K562 (cell line): Measurements from ENCODE around the gene PIK3R1. TPM values are rescaled to one million over a fixed set of nuclear protein-coding genes. Genes with fewer than 3 reads are reported as not detected.
A peak's percentile ranks its signal among the peaks of the same experiment; 100 is the strongest.

ENCODE experiments used
- ATAC-seq: fragments of 200-7000 bp; cut with Tn5 transposase; 3 replicates; pipeline ENCODE4 v1.9.1; 2020; ENCODE audit warnings: moderate library complexity
- BruUV-seq: library from RNA; stranded (reverse); fragments of 400-500 nt; replicated peaks from 2 replicates; lab custom pipeline; 2021; lab: Mats Ljungman, UMichigan
- CTCF ChIA-PET: fragments of 300-600 bp; formaldehyde crosslinking; extraction: SDS; loops from one replicate; lab custom pipeline; 2021; ENCODE audit warnings: low intra/inter-chr PET ratio; lab: Yijun Ruan, JAX
- POLR2A ChIA-PET: fragments of 300-600, 350-650 bp; sonication (Branson Sonifier 250); formaldehyde crosslinking; extraction: SDS; loops from one replicate; lab custom pipeline; 2021; ENCODE audit warnings: antibody characterized with exemption, inconsistent platforms; lab: Yijun Ruan, JAX
- DNase-seq, 4 experiments: peaks; one replicate each; pipeline versions ENCODE4 v3.0.0 to v3.0.0-alpha.2; 2011 to 2018; ENCODE audit warnings: low spot score in 3 of 4, mixed read lengths in 3 of 4; ENCODE audit errors: extremely low read depth in 1 of 4
- FAIRE-seq: peaks from 2 replicates; lab custom pipeline; 2011; peaks lifted over from hg19 to GRCh38; lab: Jason Lieb, UNC
- H2AFZ ChIP-seq: 2 replicates; pipeline ENCODE4 v1.6.0; 2011; ENCODE audit warnings: low read depth, low read length, control low read depth, inconsistent platforms
- H3K27ac ChIP-seq: fragments of 200-600 bp; 3 replicates; pipeline ENCODE4 v1.8.0; 2011; ENCODE audit warnings: low read depth, mild to moderate bottlenecking, control low read depth, inconsistent platforms, low read length, moderate library complexity, mixed read lengths; ENCODE audit errors: extremely low read depth
- H3K27me3 ChIP-seq, 2 experiments: fragments of 300-600 bp in 1 of 2; 2 replicates in 1 of 2; 3 replicates in 1 of 2; pipeline versions ENCODE4 v1.6.0 to v1.8.0; 2011; ENCODE audit warnings: inconsistent platforms in 2 of 2, low read length in 2 of 2, mild to moderate bottlenecking in 1 of 2, mixed read lengths in 1 of 2, moderate library complexity in 1 of 2; ENCODE audit not compliant: control insufficient read depth in 2 of 2, insufficient read depth in 2 of 2
- H3K36me3 ChIP-seq: fragments of 300-600 bp; 3 replicates; pipeline ENCODE4 v1.8.0; 2011; ENCODE audit warnings: mild to moderate bottlenecking, low read length, inconsistent platforms; ENCODE audit not compliant: control insufficient read depth, insufficient read depth
- H3K4me1 ChIP-seq, 2 experiments: fragments of 200-600 bp in 1 of 2; replicated peaks in 1 of 2; 2 replicates in 1 of 2; 3 replicates in 1 of 2; pipeline versions ENCODE4 v1.5.1 to v1.8.0; 2011; ENCODE audit warnings: inconsistent platforms in 2 of 2, low read length in 2 of 2, mild to moderate bottlenecking in 1 of 2, mixed read lengths in 1 of 2, moderate library complexity in 1 of 2; ENCODE audit not compliant: control insufficient read depth in 2 of 2, insufficient read depth in 2 of 2
- H3K4me2 ChIP-seq: 2 replicates; pipeline ENCODE4 v1.6.1; 2011; ENCODE audit warnings: low read length, control low read depth, inconsistent platforms, mixed read lengths; ENCODE audit not compliant: insufficient read depth
- H3K4me3 ChIP-seq: fragments of 200-600 bp; sonication (generic), shearing (Covaris generic); 2 replicates; pipeline ENCODE4 v1.5.1; 2016; ENCODE audit warnings: control low read depth, inconsistent platforms
- H3K79me2 ChIP-seq: fragments of 200-600 bp; 3 replicates; pipeline ENCODE4 v1.8.0; 2011; ENCODE audit warnings: low read length, inconsistent platforms; ENCODE audit not compliant: control insufficient read depth, insufficient read depth
- H3K9ac ChIP-seq, 2 experiments: 2 replicates each; pipeline versions ENCODE4 v1.6.0 to v1.6.1; 2011; ENCODE audit warnings: low read depth in 2 of 2, low read length in 2 of 2, control low read depth in 1 of 2, inconsistent platforms in 1 of 2, mild to moderate bottlenecking in 1 of 2, mixed read lengths in 1 of 2; ENCODE audit not compliant: insufficient read depth in 1 of 2
- H3K9me1 ChIP-seq: one replicate; pipeline ENCODE4 v1.6.0; 2011; ENCODE audit warnings: inconsistent platforms, mild to moderate bottlenecking, low read length, moderate library complexity; ENCODE audit not compliant: control insufficient read depth, insufficient read depth
- H3K9me3 ChIP-seq: replicated peaks from 2 replicates; pipeline ENCODE4 v1.5.1; 2011; ENCODE audit warnings: low read depth, low read length, inconsistent platforms; ENCODE audit not compliant: control insufficient read depth, insufficient read depth
- H4K20me1 ChIP-seq: replicated peaks from 2 replicates; pipeline ENCODE4 v1.6.1; 2011; ENCODE audit warnings: low read length, inconsistent platforms, mixed read lengths; ENCODE audit not compliant: control insufficient read depth, insufficient read depth
- ARHGAP35 ChIP-seq: fragments of 450-650 bp; IDR thresholded peaks from 2 replicates; pipeline ENCODE4 v1.6.1; 2018; ENCODE audit not compliant: partially characterized antibody
- CEBPB ChIP-seq: fragments of 450-650 bp; IDR thresholded peaks from 2 replicates; pipeline ENCODE4 v1.6.1; 2016; ENCODE audit warnings: missing genetic modification characterization, missing compliant biosample characterization
- CEBPG ChIP-seq, 3 experiments: fragments of 200-800 bp in 1 of 3; sonication (Bioruptor generic) in 1 of 3; sonication (generic) in 1 of 3; formaldehyde crosslinking in 1 of 3; IDR thresholded peaks in 2 of 3; conservative IDR thresholded peaks in 1 of 3; 2 replicates each; pipeline versions ENCODE4 v1.6.1 to v1.8.0; 2016 to 2022; ENCODE audit warnings: missing compliant biosample characterization in 2 of 3, missing genetic modification characterization in 2 of 3, mild to moderate bottlenecking in 1 of 3, missing genetic modification reagents in 1 of 3
- CREB1 ChIP-seq, 2 experiments: sonication (generic) in 1 of 2; formaldehyde crosslinking in 1 of 2; IDR thresholded peaks; 2 replicates each; pipeline versions ENCODE4 v1.6.1 to v1.8.0; 2012 to 2022; ENCODE audit warnings: inconsistent platforms in 1 of 2, mild to moderate bottlenecking in 1 of 2, missing genetic modification reagents in 1 of 2, moderate library complexity in 1 of 2
- GTF2E2 ChIP-seq: fragments of 200-800 bp; sonication (Bioruptor generic); IDR thresholded peaks from 2 replicates; pipeline ENCODE4 v1.6.1; 2016; ENCODE audit warnings: missing genetic modification characterization, missing compliant biosample characterization
- HDAC6 ChIP-seq: IDR thresholded peaks from 2 replicates; pipeline ENCODE4 v1.6.1; 2012; ENCODE audit warnings: low read depth, mild to moderate bottlenecking, control low read depth, inconsistent platforms, low read length, moderate library complexity
- JUNB ChIP-seq: fragments of 450-650 bp; formaldehyde crosslinking; conservative IDR thresholded peaks from 2 replicates; pipeline ENCODE4 v1.4.0; 2020; ENCODE audit warnings: mild to moderate bottlenecking
- MCM3 ChIP-seq: fragments of 450-650 bp; IDR thresholded peaks from 2 replicates; pipeline ENCODE4 v1.6.1; 2016
- PHB ChIP-seq: fragments of 250-450 bp; sonication (Bioruptor Pico); IDR thresholded peaks from 2 replicates; pipeline ENCODE4 v1.5.0; 2021
- POLR3G ChIP-seq: IDR thresholded peaks from 2 replicates; pipeline ENCODE4 v1.6.1; 2011; ENCODE audit not compliant: insufficient read length, insufficient replicate concordance; ENCODE audit errors: extremely low read depth
- RBM14 ChIP-seq: fragments of 200-400 bp; formaldehyde crosslinking; IDR thresholded peaks from 2 replicates; pipeline ENCODE4 v1.6.1; 2018; ENCODE audit warnings: low read depth, mild to moderate bottlenecking, low read length, moderate library complexity, borderline replicate concordance; ENCODE audit not compliant: insufficient read depth
- SMARCB1 ChIP-seq: IDR thresholded peaks from 2 replicates; pipeline ENCODE4 v1.6.1; 2011; ENCODE audit warnings: improper control_type of control experiment, low read depth; ENCODE audit not compliant: insufficient read length
- ZNF165 ChIP-seq: fragments of 250-450 bp; sonication (Bioruptor Pico); IDR thresholded peaks from 2 replicates; pipeline ENCODE4 v1.4.0; 2020; ENCODE audit warnings: borderline replicate concordance
- ZNF217 ChIP-seq: sonication (generic); formaldehyde crosslinking; IDR thresholded peaks from 2 replicates; pipeline ENCODE4 v1.8.0; 2022; ENCODE audit warnings: mild to moderate bottlenecking, missing genetic modification reagents
- ZNF507 ChIP-seq: conservative IDR thresholded peaks from 2 replicates; pipeline ENCODE4 v1.6.1; 2017; ENCODE audit warnings: missing genetic modification characterization, missing compliant biosample characterization
- ZNF778 ChIP-seq: fragments of 450-650 bp; formaldehyde crosslinking; IDR thresholded peaks from 2 replicates; pipeline ENCODE4 v1.4.0; 2020; ENCODE audit warnings: mild to moderate bottlenecking, moderate library complexity
- WGBS: fragments of 100-300 bp; shearing (Covaris generic); methylation state at CpG from one replicate; pipeline ENCODE4 v1.1.6; 2016; ENCODE audit warnings: low coverage, mixed read lengths; ENCODE audit not compliant: insufficient coverage; ENCODE audit errors: missing lambda C conversion rate; 5-methylcytosine and 5-hydroxymethylcytosine counted together
- in situ Hi-C: fragments of 300-500 bp; cut with MboI; formaldehyde crosslinking; loops from 4 replicates; pipeline ENCODE4 v1.15.0; 2018; ENCODE audit warnings: inconsistent platforms, mixed read lengths
- intact Hi-C: fragments of 100-400 bp; cut with micrococcal nuclease; formaldehyde crosslinking; loops from 2 replicates; pipeline ENCODE4 v1.14.2; 2022
- polyA plus RNA-seq, 8 experiments: library from polyadenylated mRNA; depleted of rRNA in 4 of 8; stranded (reverse) in 5 of 8; unstranded in 3 of 8; fragments of >200 nt; fragmentation: Nextera tagmentation in 2 of 8; fragmentation: Illumina TruSeq in 1 of 8; extraction: Ambion mirVana in 2 of 8; extraction: Trizol in 1 of 8; gene quantifications; 2 replicates each; pipeline versions ENCODE4 v1.2.1 to v1.2.3, GENCODE V29; 2011 to 2014; ENCODE audit warnings: inconsistent platforms in 1 of 8, missing spikeins in 1 of 8
- total RNA-seq, 7 experiments: library from RNA; depleted of rRNA in 6 of 7; stranded (reverse); fragments of >200 nt in 6 of 7; fragmentation: Illumina TruSeq in 2 of 7; extraction: Trizol in 2 of 7; gene quantifications; 2 replicates each; pipeline versions ENCODE4 v1.2.1 to v1.2.3, GENCODE V29; 2011 to 2021; ENCODE audit warnings: low replicate concordance in 1 of 7
- TF ChIP-seq, protein P1 (sequence below): sonication (generic); formaldehyde crosslinking; IDR thresholded peaks from 2 replicates; pipeline ENCODE4 v1.8.0; 2022; ENCODE audit warnings: missing genetic modification reagents, mild to moderate bottlenecking, borderline replicate concordance

PIK3R1 gene
- total and polyA plus RNA-seq, 9 of the 15 experiments (the other 6 are each of a cell fraction or from before 2014, with no cell fraction given), result 1.1 to 9.7 (median 4.8) TPM

DNA sequence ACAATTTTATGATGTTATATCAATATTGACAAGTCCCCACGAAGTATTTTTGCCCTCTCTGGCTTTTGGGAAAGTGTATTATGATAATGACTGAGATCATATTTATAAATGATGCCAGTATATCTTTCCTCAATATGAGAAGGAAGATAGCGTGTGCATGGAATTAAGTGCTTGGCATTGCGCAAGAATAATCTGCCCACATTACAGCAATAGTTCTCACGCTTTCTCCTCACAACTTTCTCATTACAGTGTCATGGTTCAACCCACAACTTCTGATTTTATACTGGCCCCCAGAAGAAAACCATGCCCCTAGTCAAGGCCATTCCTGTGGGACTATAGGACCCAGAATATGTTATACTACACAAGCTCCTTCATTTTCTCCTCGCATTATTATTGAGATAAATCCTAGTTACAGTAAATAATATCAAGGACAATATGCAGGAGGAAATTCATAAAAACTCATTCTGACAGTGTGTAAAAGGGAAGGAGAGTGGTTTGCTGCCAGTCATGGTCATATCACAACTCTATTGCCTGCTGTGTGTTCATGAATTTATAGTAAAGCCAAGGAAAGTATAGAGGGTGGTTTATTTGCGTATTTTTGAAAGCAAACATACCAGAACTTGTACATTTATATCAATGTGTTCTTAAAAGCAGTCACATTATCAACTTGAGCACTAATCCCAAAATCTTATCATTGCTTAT, 114.1 kb downstream of the PIK3R1 start:
- intact Hi-C loops, result no loop called here
- ATAC-seq (no peak), FAIRE-seq (no peak), DNase-seq (no peak)
- H2AFZ ChIP-seq, result no peak overlapping the region
- no peaks in the 10 kb centered on the region for H3K79me2 ChIP-seq
- peaks cover 6 to 25% of the 10 kb centered on the region in 2 experiments; a peak in 3 of 5 replicates for H3K4me1 ChIP-seq
- 56% methylated on average over 6 of the region's 6 CpGs for WGBS
- CTCF ChIA-PET, result no interaction called here
- H3K27ac ChIP-seq, result no peak overlapping the region
- BruUV-seq, result no TSS peak
- in situ Hi-C loops, result no loop called here
- POLR2A ChIA-PET, result interaction anchor here (1.2 to 1.5 kb wide), 2 partner anchors 13 to 15 kb away, joined by 3 to 4 read pairs; no protein-coding TSS in a partner anchor
- H4K20me1 ChIP-seq, result no peaks in the 10 kb centered on the region
- no peaks in the 10 kb centered on the region for H3K9me3 ChIP-seq
- H3K27me3 ChIP-seq, result no peaks in the 10 kb centered on the region
- no peaks in the 10 kb centered on the region for H3K9me1 ChIP-seq
- H3K4me3 ChIP-seq, result no peak overlapping the region
- no peak overlapping the region for H3K9ac ChIP-seq
- no peak overlapping the region for H3K4me2 ChIP-seq
- no peak for TF ChIP-seq ZNF217 (CRISPR knock-in tag)
- TF ChIP-seq, protein P1, sequence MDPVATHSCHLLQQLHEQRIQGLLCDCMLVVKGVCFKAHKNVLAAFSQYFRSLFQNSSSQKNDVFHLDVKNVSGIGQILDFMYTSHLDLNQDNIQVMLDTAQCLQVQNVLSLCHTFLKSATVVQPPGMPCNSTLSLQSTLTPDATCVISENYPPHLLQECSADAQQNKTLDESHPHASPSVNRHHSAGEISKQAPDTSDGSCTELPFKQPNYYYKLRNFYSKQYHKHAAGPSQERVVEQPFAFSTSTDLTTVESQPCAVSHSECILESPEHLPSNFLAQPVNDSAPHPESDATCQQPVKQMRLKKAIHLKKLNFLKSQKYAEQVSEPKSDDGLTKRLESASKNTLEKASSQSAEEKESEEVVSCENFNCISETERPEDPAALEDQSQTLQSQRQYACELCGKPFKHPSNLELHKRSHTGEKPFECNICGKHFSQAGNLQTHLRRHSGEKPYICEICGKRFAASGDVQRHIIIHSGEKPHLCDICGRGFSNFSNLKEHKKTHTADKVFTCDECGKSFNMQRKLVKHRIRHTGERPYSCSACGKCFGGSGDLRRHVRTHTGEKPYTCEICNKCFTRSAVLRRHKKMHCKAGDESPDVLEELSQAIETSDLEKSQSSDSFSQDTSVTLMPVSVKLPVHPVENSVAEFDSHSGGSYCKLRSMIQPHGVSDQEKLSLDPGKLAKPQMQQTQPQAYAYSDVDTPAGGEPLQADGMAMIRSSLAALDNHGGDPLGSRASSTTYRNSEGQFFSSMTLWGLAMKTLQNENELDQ (CRISPR knock-in tag), result no peak
- no peak for TF ChIP-seq ZNF507 (tag)
- no peak for TF ChIP-seq PHB
- no peak for TF ChIP-seq POLR3G
- no peak for TF ChIP-seq SMARCB1
- TF ChIP-seq JUNB (CRISPR knock-in tag), result no peak
- no peak for TF ChIP-seq HDAC6
- no peak for TF ChIP-seq RBM14
- no peak for TF ChIP-seq MCM3
- TF ChIP-seq CEBPB (tag), result peak; percentile 92
- no peak for TF ChIP-seq ARHGAP35
- no peak for TF ChIP-seq CREB1 (IDR thresholded peaks at IDR 0.05)
- no peak for TF ChIP-seq CREB1 (CRISPR knock-in tag; IDR thresholded peaks at IDR 0.05)
- no peak for TF ChIP-seq ZNF165
- no peak for TF ChIP-seq GTF2E2 (tag)
- TF ChIP-seq CEBPG (CRISPR knock-in tag; IDR thresholded peaks at IDR 0.05), result 0 out of 2 replicates have a peak, but pooled peaks have one; percentile 15
- TF ChIP-seq CEBPG (tag; conservative IDR thresholded peaks at IDR 0.05 in 1 of 2, IDR thresholded peaks at IDR 0.05 in 1 of 2), result peak; percentile 54 to 92; a peak in 2 of 4 replicates
- no peak for TF ChIP-seq ZNF778 (CRISPR knock-in tag)
- H3K36me3 ChIP-seq, result no peaks in the 10 kb centered on the region; the same call in 2 of the 3 replicates
